HepG2 (cell line): ENCODE results near the gene NEURL4. TPM values are rescaled to one million over a fixed set of nuclear protein-coding genes. Genes with fewer than 3 reads are reported as not detected.
A peak's percentile ranks its signal among the peaks of the same experiment; 100 is the strongest.

Experiments used
- CAMTA2 ChIP-seq: sonication (generic); formaldehyde crosslinking; IDR thresholded peaks from 2 replicates; pipeline ENCODE4 v1.4.0; 2020; ENCODE audit warnings: mild to moderate bottlenecking, missing genetic modification reagents, borderline replicate concordance
- HNRNPK ChIP-seq: fragments of 200-400 bp; formaldehyde crosslinking; IDR thresholded peaks from 2 replicates; pipeline ENCODE4 v1.6.1; 2018; ENCODE audit warnings: low read length, low read depth, moderate library complexity, mild to moderate bottlenecking; ENCODE audit not compliant: poor library complexity, severe bottlenecking
- HNRNPUL1 ChIP-seq: fragments of 200-400 bp; formaldehyde crosslinking; IDR thresholded peaks from 2 replicates; pipeline ENCODE4 v1.6.1; 2017; ENCODE audit warnings: low read depth, mild to moderate bottlenecking, low read length, moderate library complexity
- KAT8 ChIP-seq: IDR thresholded peaks from 2 replicates; pipeline ENCODE4 v1.6.1; 2016; ENCODE audit warnings: missing genetic modification reagents, missing compliant biosample characterization
- NCOA1 ChIP-seq: sonication (generic); formaldehyde crosslinking; IDR thresholded peaks from 2 replicates; pipeline ENCODE4 v1.9.0; 2021; ENCODE audit warnings: missing genetic modification reagents
- NFYC ChIP-seq: IDR thresholded peaks from 2 replicates; pipeline ENCODE4 v1.6.1; 2016; ENCODE audit warnings: missing genetic modification reagents, missing compliant biosample characterization
- NONO ChIP-seq, 2 experiments: fragments of 450-650 bp in 1 of 2; sonication (generic) in 1 of 2; formaldehyde crosslinking in 1 of 2; IDR thresholded peaks in 1 of 2; conservative IDR thresholded peaks in 1 of 2; 2 replicates each; pipeline versions ENCODE4 v1.6.1 to v1.8.0; 2017 to 2022; ENCODE audit warnings: mild to moderate bottlenecking in 1 of 2, missing genetic modification reagents in 1 of 2, moderate library complexity in 1 of 2
- PITX1 ChIP-seq: sonication (generic); formaldehyde crosslinking; IDR thresholded peaks from 2 replicates; pipeline ENCODE4 v1.5.1; 2020; ENCODE audit warnings: mild to moderate bottlenecking, missing genetic modification reagents
- RFXAP ChIP-seq: sonication (generic); formaldehyde crosslinking; IDR thresholded peaks from 2 replicates; pipeline ENCODE4 v1.4.0; 2020; ENCODE audit warnings: missing genetic modification reagents, borderline replicate concordance
- SPEN ChIP-seq: sonication (generic); formaldehyde crosslinking; IDR thresholded peaks from 2 replicates; pipeline ENCODE4 v1.5.1; 2020; ENCODE audit warnings: low read depth, mild to moderate bottlenecking, missing genetic modification reagents
- TBX3 ChIP-seq: fragments of 450-650 bp; IDR thresholded peaks from 2 replicates; pipeline ENCODE4 v1.6.1; 2017; ENCODE audit warnings: antibody characterized with exemption, mild to moderate bottlenecking, inconsistent platforms, borderline replicate concordance
- ZC3H13 ChIP-seq: sonication (generic); formaldehyde crosslinking; IDR thresholded peaks from 2 replicates; pipeline ENCODE4 v1.8.1; 2023; ENCODE audit warnings: mild to moderate bottlenecking, missing genetic modification reagents, moderate library complexity
- ZNF329 ChIP-seq: sonication (generic); formaldehyde crosslinking; IDR thresholded peaks from 2 replicates; pipeline ENCODE4 v1.9.0; 2021; ENCODE audit warnings: low read depth, mild to moderate bottlenecking, missing genetic modification reagents
- ZNF530 ChIP-seq: sonication (generic); formaldehyde crosslinking; IDR thresholded peaks from 2 replicates; pipeline ENCODE4 v1.5.0; 2020; ENCODE audit warnings: low read depth, mild to moderate bottlenecking, missing genetic modification reagents
- ZNF589 ChIP-seq: sonication (generic); formaldehyde crosslinking; conservative IDR thresholded peaks from 2 replicates; pipeline ENCODE4 v1.8.0; 2022; ENCODE audit warnings: mild to moderate bottlenecking, moderate library complexity, missing genetic modification reagents
- ZNF768 ChIP-seq: sonication (generic); formaldehyde crosslinking; IDR thresholded peaks from 2 replicates; pipeline ENCODE4 v1.4.0; 2020; ENCODE audit warnings: missing genetic modification reagents
- polyA plus RNA-seq, 8 experiments: library from polyadenylated mRNA; depleted of rRNA in 3 of 8; stranded (reverse) in 7 of 8; unstranded in 1 of 8; fragments of >200 nt; fragmentation: Illumina TruSeq in 4 of 8; extraction: Trizol in 4 of 8; gene quantifications; 2 replicates each; pipeline versions ENCODE4 v1.2.1 to v1.2.3, GENCODE V29; 2011 to 2016; ENCODE audit warnings: low read depth in 4 of 8, missing spikeins in 1 of 8, mixed read lengths in 1 of 8; ENCODE audit not compliant: insufficient read depth in 1 of 8
- total RNA-seq, 5 experiments: library from RNA; depleted of rRNA; stranded (reverse); fragments of >200 nt; fragmentation: Illumina TruSeq; extraction: Trizol; gene quantifications; 2 replicates each; pipeline ENCODE4 v1.2.3, GENCODE V29; 2016; ENCODE audit warnings: low read depth in 1 of 5
- TF ChIP-seq, protein P1 (sequence below): sonication (generic); formaldehyde crosslinking; IDR thresholded peaks from 2 replicates; pipeline ENCODE4 v1.5.0; 2020; ENCODE audit warnings: mild to moderate bottlenecking, missing genetic modification reagents
- TF ChIP-seq, protein P2 (sequence below): sonication (generic); formaldehyde crosslinking; IDR thresholded peaks from 2 replicates; pipeline ENCODE4 v1.4.0; 2020; ENCODE audit warnings: missing genetic modification reagents, mild to moderate bottlenecking, borderline replicate concordance
- TF ChIP-seq, protein P3 (sequence below): sonication (generic); formaldehyde crosslinking; IDR thresholded peaks from 2 replicates; pipeline ENCODE4 v1.4.0; 2020; ENCODE audit warnings: missing genetic modification reagents, borderline replicate concordance

Gene NEURL4
- total and polyA plus RNA-seq, 2 of the 13 experiments (the other 11 are each of a cell fraction or from before 2014, with no cell fraction given), result 14.8 to 15.7 TPM

DNA sequence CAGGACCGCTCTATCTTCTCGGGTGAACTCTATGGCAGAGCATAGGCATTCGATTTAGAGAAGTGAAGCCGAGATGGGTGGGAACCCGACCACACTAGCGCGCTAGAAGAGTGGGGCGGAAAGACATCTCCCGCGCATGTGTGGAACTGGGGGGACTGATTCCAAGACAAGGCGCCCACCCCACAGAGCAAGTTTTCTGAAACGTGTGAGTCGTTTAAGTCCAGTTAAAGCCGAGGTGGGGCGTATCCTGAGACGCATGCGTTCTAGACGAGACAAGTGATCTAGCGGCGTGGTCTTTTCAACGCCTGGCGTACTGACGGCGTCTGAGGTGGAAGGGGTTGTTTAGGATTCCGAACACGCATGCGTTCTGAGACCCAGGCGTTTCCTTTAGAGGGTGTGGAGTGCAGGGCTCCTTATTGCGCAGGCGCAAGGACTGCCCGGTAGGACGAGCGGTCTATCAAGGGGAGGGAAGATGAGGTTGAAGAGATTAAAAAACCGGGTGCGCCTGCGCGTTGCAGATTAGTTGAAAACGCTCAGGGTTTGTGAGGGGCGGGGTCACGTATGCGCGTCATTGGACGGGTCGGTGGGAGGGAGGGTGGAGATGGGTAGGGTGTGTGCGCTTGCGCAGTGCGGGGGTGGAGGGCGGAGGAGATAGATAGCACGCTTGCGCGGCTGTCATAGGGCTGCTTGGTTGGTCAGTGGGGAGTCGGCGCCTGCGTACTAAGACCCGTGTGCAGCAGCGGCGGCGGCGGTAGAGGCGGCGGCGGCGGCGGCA, 22.0 kb downstream of the NEURL4 start, which contains the start of gene EIF5A (continued):
- TF ChIP-seq RFXAP (CRISPR knock-in tag) (no peak), ZC3H13 (CRISPR knock-in tag) (no peak), HNRNPUL1 (no peak), ZNF329 (CRISPR knock-in tag) (no peak), ZNF589 (CRISPR knock-in tag) (no peak), NONO (IDR thresholded peaks at IDR 0.05) (no peak), NONO (CRISPR knock-in tag; conservative IDR thresholded peaks at IDR 0.05) (peak; percentile 64; the same call in 1 of the 2 replicates), NCOA1 (CRISPR knock-in tag) (no peak), PITX1 (CRISPR knock-in tag) (no peak), NFYC (no peak), HNRNPK (peak; percentile 7), KAT8 (CRISPR knock-in tag) (peak; percentile 86), ZNF768 (no peak), CAMTA2 (no peak), ZNF530 (no peak), TBX3 (no peak), SPEN (CRISPR knock-in tag) (peak; percentile 40; the same call in 1 of the 2 replicates)
- TF ChIP-seq, protein P1, sequence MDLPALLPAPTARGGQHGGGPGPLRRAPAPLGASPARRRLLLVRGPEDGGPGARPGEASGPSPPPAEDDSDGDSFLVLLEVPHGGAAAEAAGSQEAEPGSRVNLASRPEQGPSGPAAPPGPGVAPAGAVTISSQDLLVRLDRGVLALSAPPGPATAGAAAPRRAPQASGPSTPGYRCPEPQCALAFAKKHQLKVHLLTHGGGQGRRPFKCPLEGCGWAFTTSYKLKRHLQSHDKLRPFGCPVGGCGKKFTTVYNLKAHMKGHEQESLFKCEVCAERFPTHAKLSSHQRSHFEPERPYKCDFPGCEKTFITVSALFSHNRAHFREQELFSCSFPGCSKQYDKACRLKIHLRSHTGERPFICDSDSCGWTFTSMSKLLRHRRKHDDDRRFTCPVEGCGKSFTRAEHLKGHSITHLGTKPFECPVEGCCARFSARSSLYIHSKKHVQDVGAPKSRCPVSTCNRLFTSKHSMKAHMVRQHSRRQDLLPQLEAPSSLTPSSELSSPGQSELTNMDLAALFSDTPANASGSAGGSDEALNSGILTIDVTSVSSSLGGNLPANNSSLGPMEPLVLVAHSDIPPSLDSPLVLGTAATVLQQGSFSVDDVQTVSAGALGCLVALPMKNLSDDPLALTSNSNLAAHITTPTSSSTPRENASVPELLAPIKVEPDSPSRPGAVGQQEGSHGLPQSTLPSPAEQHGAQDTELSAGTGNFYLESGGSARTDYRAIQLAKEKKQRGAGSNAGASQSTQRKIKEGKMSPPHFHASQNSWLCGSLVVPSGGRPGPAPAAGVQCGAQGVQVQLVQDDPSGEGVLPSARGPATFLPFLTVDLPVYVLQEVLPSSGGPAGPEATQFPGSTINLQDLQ (CRISPR knock-in tag), result no peak
- TF ChIP-seq, protein P2, sequence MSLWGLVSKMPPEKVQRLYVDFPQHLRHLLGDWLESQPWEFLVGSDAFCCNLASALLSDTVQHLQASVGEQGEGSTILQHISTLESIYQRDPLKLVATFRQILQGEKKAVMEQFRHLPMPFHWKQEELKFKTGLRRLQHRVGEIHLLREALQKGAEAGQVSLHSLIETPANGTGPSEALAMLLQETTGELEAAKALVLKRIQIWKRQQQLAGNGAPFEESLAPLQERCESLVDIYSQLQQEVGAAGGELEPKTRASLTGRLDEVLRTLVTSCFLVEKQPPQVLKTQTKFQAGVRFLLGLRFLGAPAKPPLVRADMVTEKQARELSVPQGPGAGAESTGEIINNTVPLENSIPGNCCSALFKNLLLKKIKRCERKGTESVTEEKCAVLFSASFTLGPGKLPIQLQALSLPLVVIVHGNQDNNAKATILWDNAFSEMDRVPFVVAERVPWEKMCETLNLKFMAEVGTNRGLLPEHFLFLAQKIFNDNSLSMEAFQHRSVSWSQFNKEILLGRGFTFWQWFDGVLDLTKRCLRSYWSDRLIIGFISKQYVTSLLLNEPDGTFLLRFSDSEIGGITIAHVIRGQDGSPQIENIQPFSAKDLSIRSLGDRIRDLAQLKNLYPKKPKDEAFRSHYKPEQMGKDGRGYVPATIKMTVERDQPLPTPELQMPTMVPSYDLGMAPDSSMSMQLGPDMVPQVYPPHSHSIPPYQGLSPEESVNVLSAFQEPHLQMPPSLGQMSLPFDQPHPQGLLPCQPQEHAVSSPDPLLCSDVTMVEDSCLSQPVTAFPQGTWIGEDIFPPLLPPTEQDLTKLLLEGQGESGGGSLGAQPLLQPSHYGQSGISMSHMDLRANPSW (CRISPR knock-in tag), result no peak
- TF ChIP-seq, protein P3, sequence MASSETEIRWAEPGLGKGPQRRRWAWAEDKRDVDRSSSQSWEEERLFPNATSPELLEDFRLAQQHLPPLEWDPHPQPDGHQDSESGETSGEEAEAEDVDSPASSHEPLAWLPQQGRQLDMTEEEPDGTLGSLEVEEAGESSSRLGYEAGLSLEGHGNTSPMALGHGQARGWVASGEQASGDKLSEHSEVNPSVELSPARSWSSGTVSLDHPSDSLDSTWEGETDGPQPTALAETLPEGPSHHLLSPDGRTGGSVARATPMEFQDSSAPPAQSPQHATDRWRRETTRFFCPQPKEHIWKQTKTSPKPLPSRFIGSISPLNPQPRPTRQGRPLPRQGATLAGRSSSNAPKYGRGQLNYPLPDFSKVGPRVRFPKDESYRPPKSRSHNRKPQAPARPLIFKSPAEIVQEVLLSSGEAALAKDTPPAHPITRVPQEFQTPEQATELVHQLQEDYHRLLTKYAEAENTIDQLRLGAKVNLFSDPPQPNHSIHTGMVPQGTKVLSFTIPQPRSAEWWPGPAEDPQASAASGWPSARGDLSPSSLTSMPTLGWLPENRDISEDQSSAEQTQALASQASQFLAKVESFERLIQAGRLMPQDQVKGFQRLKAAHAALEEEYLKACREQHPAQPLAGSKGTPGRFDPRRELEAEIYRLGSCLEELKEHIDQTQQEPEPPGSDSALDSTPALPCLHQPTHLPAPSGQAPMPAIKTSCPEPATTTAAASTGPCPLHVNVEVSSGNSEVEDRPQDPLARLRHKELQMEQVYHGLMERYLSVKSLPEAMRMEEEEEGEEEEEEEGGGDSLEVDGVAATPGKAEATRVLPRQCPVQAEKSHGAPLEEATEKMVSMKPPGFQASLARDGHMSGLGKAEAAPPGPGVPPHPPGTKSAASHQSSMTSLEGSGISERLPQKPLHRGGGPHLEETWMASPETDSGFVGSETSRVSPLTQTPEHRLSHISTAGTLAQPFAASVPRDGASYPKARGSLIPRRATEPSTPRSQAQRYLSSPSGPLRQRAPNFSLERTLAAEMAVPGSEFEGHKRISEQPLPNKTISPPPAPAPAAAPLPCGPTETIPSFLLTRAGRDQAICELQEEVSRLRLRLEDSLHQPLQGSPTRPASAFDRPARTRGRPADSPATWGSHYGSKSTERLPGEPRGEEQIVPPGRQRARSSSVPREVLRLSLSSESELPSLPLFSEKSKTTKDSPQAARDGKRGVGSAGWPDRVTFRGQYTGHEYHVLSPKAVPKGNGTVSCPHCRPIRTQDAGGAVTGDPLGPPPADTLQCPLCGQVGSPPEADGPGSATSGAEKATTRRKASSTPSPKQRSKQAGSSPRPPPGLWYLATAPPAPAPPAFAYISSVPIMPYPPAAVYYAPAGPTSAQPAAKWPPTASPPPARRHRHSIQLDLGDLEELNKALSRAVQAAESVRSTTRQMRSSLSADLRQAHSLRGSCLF (CRISPR knock-in tag), result no peak
